Measurements from ENCODE around the gene PDE3A.
"Not testable (repeated sequence)": the region's sequence is repeated elsewhere in the genome, so short reads cannot be mapped to it uniquely, and the experiment has no call there.

PDE3A gene

GRCh38 chr12:20368114-20368650 lies at the start of gene PDE3A:
Gene PDE3A (plus strand): TSS chr12:20368537. CDS start chr12:20369285, 748 bp downstream.
- no CpG with 5 or more reads among the region's 24 CpGs for WGBS (ENCODE audit: insufficient coverage, insufficient read length)
- Histone ChIP-seq H3K36me3 (ENCODE audit: control insufficient read depth, insufficient read depth, low read length) (no peaks in the 10 kb centered on the region), H3K27me3 (ENCODE audit: control insufficient read depth, insufficient read depth, low read length) (no peaks in the 10 kb centered on the region), H3K4me1 (ENCODE audit: control insufficient read depth, insufficient read depth, low read length) (peaks cover 1% of the 10 kb centered on the region; the same call in 1 of the 2 replicates), H3K9me3 (ENCODE audit: control insufficient read depth, insufficient read depth, low read length) (no peaks in the 10 kb centered on the region), H3K27ac (ENCODE audit: low read length) (no peak within 1 kb of the TSS), H3K4me3 (ENCODE audit: low read length) (peak within 1 kb of the TSS; percentile 42)
- DNase-seq (ENCODE audit: low read depth, low spot score): no peak

GRCh38 chr12:20319366-20319765 lies 49.0 kb upstream of the PDE3A start:
- Histone ChIP-seq H3K36me3 (ENCODE audit: control insufficient read depth, insufficient read depth, low read length) (no peaks in the 10 kb centered on the region), H3K4me1 (ENCODE audit: control insufficient read depth, insufficient read depth, low read length) (no peaks in the 10 kb centered on the region), H3K27ac (ENCODE audit: low read length) (no peak overlapping the region), H3K27me3 (ENCODE audit: control insufficient read depth, insufficient read depth, low read length) (no peaks in the 10 kb centered on the region), H3K9me3 (ENCODE audit: control insufficient read depth, insufficient read depth, low read length) (no peaks in the 10 kb centered on the region), H3K4me3 (ENCODE audit: low read length) (no peak overlapping the region)
- WGBS (ENCODE audit: insufficient coverage, insufficient read length): no CpG with 5 or more reads among the region's 4 CpGs
- no peak for DNase-seq (ENCODE audit: low read depth, low spot score)

- no peaks in the 10 kb centered on the region for H3K4me1 ChIP-seq (ENCODE audit: control insufficient read depth, insufficient read depth, low read length)
- no peak for DNase-seq (ENCODE audit: low read depth, low spot score)
- WGBS (ENCODE audit: insufficient coverage, insufficient read length): no CpG with 5 or more reads among the region's 4 CpGs
- no peak overlapping the region for H3K4me3 ChIP-seq (ENCODE audit: low read length)
- H3K27me3 ChIP-seq (ENCODE audit: control insufficient read depth, insufficient read depth, low read length): no peaks in the 10 kb centered on the region
- H3K36me3 ChIP-seq (ENCODE audit: control insufficient read depth, insufficient read depth, low read length): no peaks in the 10 kb centered on the region
- H3K27ac ChIP-seq (ENCODE audit: low read length): no peak overlapping the region
- H3K9me3 ChIP-seq (ENCODE audit: control insufficient read depth, insufficient read depth, low read length): no peaks in the 10 kb centered on the region
Observed at GRCh38 chr12:20320552-20320951, 47.8 kb upstream of the PDE3A start.

GRCh38 chr12:20330826-20331505 lies 37.4 kb upstream of the PDE3A start:
- H3K27ac ChIP-seq (ENCODE audit: low read length); H3K9me3 ChIP-seq (ENCODE audit: control insufficient read depth, insufficient read depth, low read length); H3K36me3 ChIP-seq (ENCODE audit: control insufficient read depth, insufficient read depth, low read length); DNase-seq (ENCODE audit: low read depth, low spot score); H3K4me3 ChIP-seq (ENCODE audit: low read length); H3K27me3 ChIP-seq (ENCODE audit: control insufficient read depth, insufficient read depth, low read length); H3K4me1 ChIP-seq (ENCODE audit: control insufficient read depth, insufficient read depth, low read length): not testable (repeated sequence)
- WGBS (ENCODE audit: insufficient coverage, insufficient read length): no CpG with 5 or more reads among the region's 4 CpGs

GRCh38 chr12:20339060-20339459 lies 29.3 kb upstream of the PDE3A start:
- Histone ChIP-seq H3K27ac (ENCODE audit: low read length) (no peak overlapping the region), H3K36me3 (ENCODE audit: control insufficient read depth, insufficient read depth, low read length) (no peaks in the 10 kb centered on the region), H3K4me3 (ENCODE audit: low read length) (no peak overlapping the region), H3K9me3 (ENCODE audit: control insufficient read depth, insufficient read depth, low read length) (no peaks in the 10 kb centered on the region), H3K4me1 (ENCODE audit: control insufficient read depth, insufficient read depth, low read length) (no peaks in the 10 kb centered on the region), H3K27me3 (ENCODE audit: control insufficient read depth, insufficient read depth, low read length) (no peaks in the 10 kb centered on the region)
- DNase-seq (ENCODE audit: low read depth, low spot score): no peak
- no CpG with 5 or more reads among the region's 2 CpGs for WGBS (ENCODE audit: insufficient coverage, insufficient read length)

- no peaks in the 10 kb centered on the region for H3K9me3 ChIP-seq (ENCODE audit: control insufficient read depth, insufficient read depth, low read length)
- peaks cover 2% of the 10 kb centered on the region; the same call in 1 of the 2 replicates for H3K4me1 ChIP-seq (ENCODE audit: control insufficient read depth, insufficient read depth, low read length)
- no peaks in the 10 kb centered on the region for H3K27me3 ChIP-seq (ENCODE audit: control insufficient read depth, insufficient read depth, low read length)
- no peak overlapping the region for H3K4me3 ChIP-seq (ENCODE audit: low read length)
- H3K36me3 ChIP-seq (ENCODE audit: control insufficient read depth, insufficient read depth, low read length): no peaks in the 10 kb centered on the region
- DNase-seq (ENCODE audit: low read depth, low spot score): no peak
- no CpG with 5 or more reads among the region's 3 CpGs for WGBS (ENCODE audit: insufficient coverage, insufficient read length)
- H3K27ac ChIP-seq (ENCODE audit: low read length): no peak overlapping the region
Observed at GRCh38 chr12:20342111-20342510, 26.2 kb upstream of the PDE3A start.

GRCh38 chr12:20345866-20346265 lies 22.5 kb upstream of the PDE3A start:
- Histone ChIP-seq H3K36me3 (ENCODE audit: control insufficient read depth, insufficient read depth, low read length) (no peaks in the 10 kb centered on the region), H3K9me3 (ENCODE audit: control insufficient read depth, insufficient read depth, low read length) (no peaks in the 10 kb centered on the region), H3K27me3 (ENCODE audit: control insufficient read depth, insufficient read depth, low read length) (no peaks in the 10 kb centered on the region), H3K4me3 (ENCODE audit: low read length) (no peak overlapping the region), H3K4me1 (ENCODE audit: control insufficient read depth, insufficient read depth, low read length) (peaks cover 2% of the 10 kb centered on the region; the same call in 1 of the 2 replicates), H3K27ac (ENCODE audit: low read length) (no peak overlapping the region)
- DNase-seq (ENCODE audit: low read depth, low spot score): no peak
- WGBS (ENCODE audit: insufficient coverage, insufficient read length): no CpG with 5 or more reads among the region's 3 CpGs

- H3K4me3 ChIP-seq (ENCODE audit: low read length): no peak overlapping the region
- no peaks in the 10 kb centered on the region for H3K36me3 ChIP-seq (ENCODE audit: control insufficient read depth, insufficient read depth, low read length)
- no peak for DNase-seq (ENCODE audit: low read depth, low spot score)
- no peak overlapping the region for H3K27ac ChIP-seq (ENCODE audit: low read length)
- H3K4me1 ChIP-seq (ENCODE audit: control insufficient read depth, insufficient read depth, low read length): peaks cover 3% of the 10 kb centered on the region; the same call in 1 of the 2 replicates
- H3K27me3 ChIP-seq (ENCODE audit: control insufficient read depth, insufficient read depth, low read length): no peaks in the 10 kb centered on the region
- no peaks in the 10 kb centered on the region for H3K9me3 ChIP-seq (ENCODE audit: control insufficient read depth, insufficient read depth, low read length)
Observed at GRCh38 chr12:20350026-20350425, 18.3 kb upstream of the PDE3A start.

GRCh38 chr12:20350495-20350894 lies 17.8 kb upstream of the PDE3A start:
- H3K36me3 ChIP-seq (ENCODE audit: control insufficient read depth, insufficient read depth, low read length): no peaks in the 10 kb centered on the region
- H3K27me3 ChIP-seq (ENCODE audit: control insufficient read depth, insufficient read depth, low read length): no peaks in the 10 kb centered on the region
- no CpG with 5 or more reads among the region's 5 CpGs for WGBS (ENCODE audit: insufficient coverage, insufficient read length)
- H3K27ac ChIP-seq (ENCODE audit: low read length): no peak overlapping the region
- no peak for DNase-seq (ENCODE audit: low read depth, low spot score)
- H3K4me1 ChIP-seq (ENCODE audit: control insufficient read depth, insufficient read depth, low read length): peaks cover 3% of the 10 kb centered on the region; the same call in 1 of the 2 replicates
- H3K9me3 ChIP-seq (ENCODE audit: control insufficient read depth, insufficient read depth, low read length): no peaks in the 10 kb centered on the region
- no peak overlapping the region for H3K4me3 ChIP-seq (ENCODE audit: low read length)

GRCh38 chr12:20351406-20351805 lies 16.9 kb upstream of the PDE3A start:
- no peak overlapping the region for H3K4me3 ChIP-seq (ENCODE audit: low read length)
- H3K9me3 ChIP-seq (ENCODE audit: control insufficient read depth, insufficient read depth, low read length): no peaks in the 10 kb centered on the region
- WGBS (ENCODE audit: insufficient coverage, insufficient read length): no CpG with 5 or more reads among the region's 4 CpGs
- DNase-seq (ENCODE audit: low read depth, low spot score): no peak
- H3K27ac ChIP-seq (ENCODE audit: low read length): no peak overlapping the region
- peaks cover 3% of the 10 kb centered on the region; the same call in 1 of the 2 replicates for H3K4me1 ChIP-seq (ENCODE audit: control insufficient read depth, insufficient read depth, low read length)
- H3K27me3 ChIP-seq (ENCODE audit: control insufficient read depth, insufficient read depth, low read length): no peaks in the 10 kb centered on the region
- no peaks in the 10 kb centered on the region for H3K36me3 ChIP-seq (ENCODE audit: control insufficient read depth, insufficient read depth, low read length)

GRCh38 chr12:20356048-20356447 lies 12.3 kb upstream of the PDE3A start:
- Histone ChIP-seq H3K27me3 (ENCODE audit: control insufficient read depth, insufficient read depth, low read length) (no peaks in the 10 kb centered on the region), H3K9me3 (ENCODE audit: control insufficient read depth, insufficient read depth, low read length) (no peaks in the 10 kb centered on the region), H3K4me1 (ENCODE audit: control insufficient read depth, insufficient read depth, low read length) (peaks cover 3% of the 10 kb centered on the region), H3K36me3 (ENCODE audit: control insufficient read depth, insufficient read depth, low read length) (no peaks in the 10 kb centered on the region), H3K4me3 (ENCODE audit: low read length) (no peak overlapping the region), H3K27ac (ENCODE audit: low read length) (no peak overlapping the region)
- no peak for DNase-seq (ENCODE audit: low read depth, low spot score)
- no CpG with 5 or more reads among the region's 2 CpGs for WGBS (ENCODE audit: insufficient coverage, insufficient read length)
